ENCODE measurements around the gene MEN1.

The MEN1 gene

GRCh38 chr11:64778223-64778472, 32.2 kb downstream of the MEN1 start:
- no peak for DNase-seq

- peak; percentile 62 to 87 (median 78) for DNase-seq
Observed at GRCh38 chr11:64777449-64778222, 32.7 kb downstream of the MEN1 start.

DNA sequence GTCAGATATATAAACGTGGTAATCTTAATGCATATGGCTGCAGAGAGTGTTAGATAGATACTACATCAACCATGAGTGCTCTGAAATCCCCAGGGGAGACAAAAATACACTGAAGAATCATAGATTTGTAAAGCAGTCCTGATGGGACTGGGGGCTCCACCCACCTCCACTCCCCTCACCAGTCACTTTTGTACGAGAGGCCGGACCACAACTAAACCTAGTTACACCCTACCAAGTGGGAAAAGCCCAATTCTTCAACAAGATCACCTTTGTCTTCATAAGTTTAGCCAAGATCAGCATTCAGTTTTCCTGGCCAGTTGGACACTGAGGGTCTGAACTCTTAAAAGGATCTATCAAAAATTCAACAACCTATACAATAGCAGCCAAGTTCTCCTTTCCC, 33.5 kb downstream of the MEN1 start:
- peak in 1 of 6 experiments; percentile 36 for DNase-seq

GRCh38 chr11:64776425-64776824, 33.9 kb downstream of the MEN1 start:
- peak in 1 of 6 experiments; percentile 30 for DNase-seq

- peak in 1 of 6 experiments; percentile 23 for DNase-seq
Observed at GRCh38 chr11:64774144-64774543, 36.2 kb downstream of the MEN1 start.

DNA sequence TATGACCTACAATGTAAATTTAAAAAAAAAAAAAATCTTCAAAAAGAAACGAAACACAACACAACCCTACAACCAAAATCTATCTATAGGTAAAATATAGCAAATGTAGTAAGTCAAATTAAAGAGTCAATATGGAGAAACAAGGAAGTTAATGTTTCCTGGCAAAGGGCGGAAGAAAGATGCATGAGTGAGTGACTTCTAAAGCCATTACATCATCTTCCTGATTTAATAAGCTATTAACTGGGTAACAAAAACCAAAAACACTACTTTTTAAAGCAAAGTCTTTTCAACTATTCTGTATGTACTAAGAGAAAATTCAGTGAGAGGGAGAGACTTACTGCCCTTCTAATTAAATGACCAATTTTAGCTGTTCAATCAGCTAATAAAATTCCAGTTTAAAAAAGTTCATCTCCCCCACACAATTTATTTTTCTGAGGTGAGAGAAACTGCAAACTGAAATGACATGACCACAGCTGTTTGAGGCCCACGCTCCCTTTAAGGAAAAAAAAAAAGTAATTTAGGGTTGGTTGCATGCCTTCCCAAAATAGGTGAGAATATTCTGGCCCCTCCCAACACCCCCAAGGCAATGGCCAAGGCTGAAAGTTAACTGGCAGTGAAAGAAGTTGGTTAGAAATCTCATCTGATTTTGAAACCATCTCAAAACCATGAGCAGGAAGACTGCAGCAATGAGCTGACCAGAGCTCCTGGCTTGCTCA, 37.9 kb downstream of the MEN1 start:
- DNase-seq = peak in 2 of 6 experiments; percentile 10 to 13

GRCh38 chr11:64771861-64772260, 38.5 kb downstream of the MEN1 start:
- DNase-seq = no peak

GRCh38 chr11:64770120-64770519, 40.2 kb downstream of the MEN1 start:
- peak in 1 of 6 experiments; percentile 9 for DNase-seq

DNA sequence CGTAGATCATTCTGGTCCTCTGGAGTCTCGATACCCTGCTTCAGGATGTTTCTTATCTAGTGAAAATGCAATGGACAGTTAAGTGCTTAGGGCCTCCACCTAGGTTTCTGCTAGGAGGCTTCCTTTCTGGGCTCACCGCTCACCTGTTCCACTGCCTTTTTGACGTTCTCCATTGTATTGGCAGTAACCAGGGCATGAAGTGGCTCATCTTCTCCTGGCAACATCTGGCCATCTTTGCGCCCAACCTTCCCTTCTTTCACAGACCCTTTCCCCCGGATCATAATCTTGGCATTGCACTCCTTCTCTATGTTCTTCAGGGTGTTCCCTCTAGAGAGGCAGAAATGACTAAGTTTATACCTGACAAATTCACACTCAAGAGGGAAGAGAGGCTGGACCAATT, 41.1 kb downstream of the MEN1 start:
- no peak for DNase-seq

GRCh38 chr11:64768300-64768694, 42.1 kb downstream of the MEN1 start:
- DNase-seq = no peak

DNA sequence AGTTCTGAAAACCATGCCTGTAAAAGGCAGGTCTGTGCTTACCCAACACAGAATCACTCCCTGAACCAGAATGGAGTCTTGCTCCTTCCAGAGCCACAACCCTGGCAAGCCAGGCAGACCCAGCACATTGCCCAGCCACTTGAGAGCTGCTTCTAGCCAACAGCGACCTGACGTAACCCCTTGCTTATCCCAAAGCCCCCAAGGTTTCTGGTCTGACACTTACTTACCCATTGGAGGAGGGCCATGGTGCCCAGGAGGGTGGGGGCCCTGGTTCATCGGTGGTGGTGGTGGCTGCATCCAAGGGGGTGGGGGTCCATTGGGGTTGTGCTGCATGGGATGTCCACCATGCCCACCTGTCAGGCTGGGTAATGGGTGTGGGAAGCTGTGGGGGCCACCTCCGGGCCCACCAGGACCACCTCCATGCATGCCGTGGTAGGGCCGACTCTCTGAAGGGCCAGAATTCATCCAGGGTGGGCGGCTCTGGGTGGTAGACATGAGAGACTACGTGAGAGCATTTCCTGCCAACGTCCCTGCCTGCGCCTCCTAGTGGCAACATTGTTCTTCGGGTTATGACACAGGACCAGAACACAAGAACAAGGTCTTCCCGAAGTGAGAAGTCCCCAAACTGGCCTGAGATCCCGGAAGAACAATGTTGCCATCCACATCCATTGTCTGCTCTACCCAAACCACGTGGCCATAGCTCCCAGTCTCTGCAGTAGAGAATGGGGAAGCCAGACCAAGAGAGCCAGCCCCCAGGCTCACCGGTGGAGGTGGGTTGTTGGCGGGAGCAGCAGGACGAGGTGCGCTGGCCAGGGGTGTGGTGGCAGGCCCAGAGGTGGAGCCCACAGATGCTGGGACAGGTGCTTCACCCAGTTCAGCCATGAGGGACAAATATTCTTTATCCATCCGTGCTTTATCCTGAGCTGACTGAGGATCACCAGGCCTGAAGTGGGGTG, 42.7 kb downstream of the MEN1 start:
- peak; percentile 57 to 87 (median 79) for DNase-seq

- DNase-seq = no peak
Observed at GRCh38 chr11:64766881-64767280, 43.5 kb downstream of the MEN1 start.

- peak in 1 of 6 experiments; percentile 36 for DNase-seq
Observed at GRCh38 chr11:64765851-64766665, 44.3 kb downstream of the MEN1 start.

GRCh38 chr11:64765291-64765850, 45.0 kb downstream of the MEN1 start:
- DNase-seq = peak in 2 of 6 experiments; percentile 27 to 34

- DNase-seq = peak in 2 of 6 experiments; percentile 29 to 43
Observed at GRCh38 chr11:64764753-64765152, 45.6 kb downstream of the MEN1 start.

DNA sequence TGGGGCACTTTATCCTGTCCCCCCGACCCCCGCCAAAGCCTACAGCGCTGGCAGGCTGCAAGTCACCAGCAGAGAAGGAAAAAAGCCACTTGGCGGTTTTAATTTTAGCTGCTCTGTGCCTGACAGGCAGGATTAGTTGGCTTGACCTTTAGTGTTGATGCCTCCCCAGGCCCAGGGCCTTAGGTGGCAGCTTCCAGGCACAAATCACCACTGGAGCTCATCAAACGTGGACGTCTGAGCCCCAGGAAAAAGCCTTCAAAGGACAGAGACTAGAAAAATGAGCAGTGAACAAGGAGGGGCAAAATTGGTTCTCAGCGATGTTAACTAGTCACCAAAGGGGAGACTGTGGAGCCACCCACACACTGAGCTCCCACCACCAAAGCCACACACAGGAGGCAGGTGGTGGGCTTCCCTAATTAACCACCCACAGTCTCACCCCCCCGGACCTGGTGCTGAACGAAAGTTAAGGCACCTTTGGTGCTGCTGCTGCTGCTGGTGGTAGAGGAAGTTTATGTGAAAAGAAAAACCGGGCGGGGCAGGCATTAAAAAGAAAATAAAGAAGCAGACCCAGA, 46.2 kb downstream of the MEN1 start:
- peak; percentile 51 to 84 (median 70) for DNase-seq

- DNase-seq = peak in 2 of 6 experiments; percentile 51 to 62
Observed at GRCh38 chr11:64763526-64764039, 46.8 kb downstream of the MEN1 start.

DNA sequence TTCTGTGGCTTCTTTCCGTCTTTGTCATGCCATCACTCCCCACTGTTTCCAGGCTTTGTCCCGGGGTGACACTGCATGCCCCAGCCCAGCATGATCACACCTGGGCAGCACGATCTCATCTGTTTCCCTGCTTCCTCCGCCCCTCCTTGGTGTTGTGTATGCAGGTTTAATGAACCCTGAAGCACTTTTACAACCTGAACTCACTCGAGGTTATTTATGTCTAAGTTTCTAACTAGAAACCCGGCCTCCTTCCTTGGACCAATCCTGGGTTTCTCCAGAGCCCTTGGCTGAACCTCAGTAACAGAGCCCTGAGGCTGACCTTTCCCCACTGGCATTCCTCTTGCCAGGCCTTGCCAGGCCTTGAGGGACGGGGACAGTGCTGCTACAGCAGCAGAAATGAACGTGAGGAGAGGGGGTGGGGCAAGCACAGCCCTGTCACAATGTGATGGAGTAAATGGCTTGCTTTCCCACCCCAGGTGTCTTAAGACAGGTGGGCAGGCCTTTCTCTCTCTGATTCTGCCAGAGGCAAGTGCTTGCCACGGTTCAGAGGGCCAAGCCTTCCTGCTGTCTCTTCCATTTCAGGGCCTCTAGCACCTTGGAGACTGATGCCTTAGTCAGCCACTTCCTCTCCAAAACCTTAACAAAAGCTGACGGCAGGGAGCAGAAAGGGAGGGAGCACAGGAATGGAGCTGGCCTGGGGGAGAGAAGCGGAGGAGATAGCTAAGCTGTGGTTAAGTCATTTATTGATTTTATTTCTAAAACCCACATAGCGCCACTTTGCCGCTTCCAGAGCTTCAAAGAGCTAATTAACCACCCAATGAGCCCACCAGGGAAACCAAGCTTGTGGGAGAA, 47.5 kb downstream of the MEN1 start:
- peak in 4 of 6 experiments; percentile 31 to 63 (median 42) for DNase-seq

DNA sequence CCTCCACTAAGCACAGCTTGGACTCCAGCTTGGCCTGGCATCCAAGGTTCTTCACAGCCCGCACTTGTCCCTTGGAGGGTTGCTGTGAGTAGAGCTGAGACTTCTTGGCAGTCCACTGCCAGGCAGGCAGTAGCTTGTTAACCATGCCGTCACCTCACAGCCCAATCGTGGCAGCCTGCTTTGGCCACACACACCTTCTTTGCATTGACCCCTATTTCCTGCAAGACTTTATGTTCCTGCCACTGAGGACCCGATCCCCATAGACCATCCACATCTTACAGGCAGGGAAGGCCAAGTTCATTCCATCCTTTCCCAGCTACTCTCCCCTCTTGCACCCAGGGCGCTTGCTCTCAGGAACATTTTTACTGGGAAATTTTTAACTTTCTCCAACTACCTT, 48.1 kb downstream of the MEN1 start:
- peak in 3 of 6 experiments; percentile 27 to 42 (median 27) for DNase-seq

GRCh38 chr11:64760759-64761420, 49.5 kb downstream of the MEN1 start:
- DNase-seq = peak in 2 of 6 experiments; percentile 47 to 48

All from stimulated activated naive CD4-positive, alpha-beta T cell (primary cell).